LNCaP clone FGC (cell line): ENCODE data around the gene NKX1-1.

Experiments
- DNase-seq: peaks from one replicate; pipeline ENCODE4 v3.0.0-alpha.2; 2011; ENCODE audit warnings: low read depth
- H3K4me3 ChIP-seq: 2 replicates; pipeline ENCODE4 v1.5.1; 2011; ENCODE audit warnings: mild to moderate bottlenecking, low read depth, low read length, control low read depth
- TF ChIP-seq, protein P1 (sequence below): IDR thresholded peaks from 2 replicates; pipeline ENCODE4 v1.5.1; 2012; ENCODE audit warnings: mild to moderate bottlenecking; ENCODE audit not compliant: control insufficient read depth, insufficient read depth; ENCODE audit errors: extremely low read depth

Gene NKX1-1

DNA sequence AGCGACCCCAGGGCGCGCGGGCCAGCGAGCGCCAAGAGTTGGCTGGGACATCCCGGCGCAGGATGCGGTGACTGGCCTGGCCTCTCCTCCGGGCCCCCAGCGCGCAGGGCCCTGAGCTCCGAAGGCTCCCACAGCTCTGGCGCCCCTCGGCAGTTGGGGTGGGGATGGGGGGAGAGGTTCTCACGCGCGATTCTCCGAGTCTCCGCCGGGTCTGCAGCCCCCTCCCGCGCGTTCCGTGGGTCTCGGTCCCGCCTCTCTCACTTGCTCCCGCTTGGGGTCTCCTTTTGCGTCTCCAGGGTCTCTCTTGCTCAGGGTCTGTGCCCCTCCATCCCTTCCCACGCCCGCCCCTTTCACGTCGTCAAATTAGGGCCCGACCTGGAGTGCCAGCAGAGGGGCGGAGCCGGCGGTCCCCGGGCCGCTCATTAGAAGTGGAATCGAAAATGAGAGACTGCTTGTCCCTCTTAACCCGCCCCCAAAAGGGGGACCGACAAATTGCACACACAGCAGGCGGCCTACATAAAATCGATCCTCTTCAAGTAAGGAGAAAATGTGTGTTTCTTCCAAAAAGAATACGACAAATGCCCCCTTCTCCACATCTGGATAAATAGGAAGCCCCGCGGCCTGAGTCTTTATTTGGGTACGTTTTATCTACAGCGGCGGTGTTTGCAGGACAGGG lies 877 bp upstream of the NKX1-1 start:
- TF ChIP-seq, protein P1, sequence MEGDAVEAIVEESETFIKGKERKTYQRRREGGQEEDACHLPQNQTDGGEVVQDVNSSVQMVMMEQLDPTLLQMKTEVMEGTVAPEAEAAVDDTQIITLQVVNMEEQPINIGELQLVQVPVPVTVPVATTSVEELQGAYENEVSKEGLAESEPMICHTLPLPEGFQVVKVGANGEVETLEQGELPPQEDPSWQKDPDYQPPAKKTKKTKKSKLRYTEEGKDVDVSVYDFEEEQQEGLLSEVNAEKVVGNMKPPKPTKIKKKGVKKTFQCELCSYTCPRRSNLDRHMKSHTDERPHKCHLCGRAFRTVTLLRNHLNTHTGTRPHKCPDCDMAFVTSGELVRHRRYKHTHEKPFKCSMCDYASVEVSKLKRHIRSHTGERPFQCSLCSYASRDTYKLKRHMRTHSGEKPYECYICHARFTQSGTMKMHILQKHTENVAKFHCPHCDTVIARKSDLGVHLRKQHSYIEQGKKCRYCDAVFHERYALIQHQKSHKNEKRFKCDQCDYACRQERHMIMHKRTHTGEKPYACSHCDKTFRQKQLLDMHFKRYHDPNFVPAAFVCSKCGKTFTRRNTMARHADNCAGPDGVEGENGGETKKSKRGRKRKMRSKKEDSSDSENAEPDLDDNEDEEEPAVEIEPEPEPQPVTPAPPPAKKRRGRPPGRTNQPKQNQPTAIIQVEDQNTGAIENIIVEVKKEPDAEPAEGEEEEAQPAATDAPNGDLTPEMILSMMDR: no peak
- no peak overlapping the region for H3K4me3 ChIP-seq
- no peak for DNase-seq

DNA sequence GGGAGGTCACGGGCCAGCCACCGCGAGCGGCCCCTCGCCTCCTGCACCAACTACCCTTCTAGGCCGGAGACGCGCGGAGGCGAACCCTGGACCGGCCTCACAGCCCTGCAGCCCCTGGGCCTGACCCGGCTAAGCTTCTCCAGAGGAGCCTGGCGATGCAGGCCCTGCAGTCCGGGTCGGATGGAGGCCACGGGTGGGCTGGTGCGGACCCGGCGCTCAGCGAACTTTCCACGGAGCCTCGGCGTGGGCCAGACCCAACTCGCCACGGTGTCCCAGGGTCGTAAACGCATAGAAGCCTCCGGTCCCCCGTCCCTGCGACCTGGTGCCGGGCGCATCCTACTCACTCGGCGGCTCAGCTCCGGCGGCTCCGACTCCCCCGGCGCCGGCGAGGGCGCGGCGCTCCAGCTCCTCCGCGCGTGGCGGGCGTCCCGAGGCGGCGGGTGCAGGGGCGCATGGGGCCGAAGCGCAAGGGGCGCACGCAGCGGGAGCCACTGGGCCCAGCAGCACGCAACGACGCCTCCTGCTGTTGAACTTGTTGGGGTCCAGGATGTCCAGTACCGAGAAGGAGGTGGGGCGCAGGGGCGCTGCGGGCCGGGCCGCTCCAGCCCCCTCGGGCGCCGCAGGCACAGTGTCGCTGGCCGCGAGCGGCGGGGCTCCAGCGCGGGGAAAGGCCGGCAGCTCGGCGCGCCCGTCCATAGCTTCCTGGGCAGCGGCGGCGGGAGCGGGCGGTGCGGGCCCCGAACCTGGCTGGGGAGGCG lies 427 bp downstream of the NKX1-1 start:
- no peak for DNase-seq
- no peak overlapping the region for H3K4me3 ChIP-seq
- TF ChIP-seq, protein P1: no peak

DNA sequence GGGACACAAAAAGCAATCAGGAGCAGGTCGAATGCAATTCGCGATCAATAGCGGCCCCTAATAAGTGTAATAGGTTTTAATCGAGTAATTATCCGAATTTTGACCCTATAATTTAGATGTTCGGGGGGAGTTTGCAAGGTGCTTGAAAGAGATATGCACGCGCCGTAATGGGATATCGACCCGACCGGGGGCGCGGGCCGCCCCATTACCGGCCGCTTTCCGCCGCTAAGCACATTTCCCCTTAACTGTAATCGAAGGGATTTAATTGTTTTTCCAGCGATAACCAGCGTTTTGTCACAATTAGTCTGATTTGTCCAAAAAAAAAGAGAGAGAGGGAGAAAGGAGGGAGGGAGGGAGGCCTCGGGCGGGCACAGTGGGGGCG lies 997 bp downstream of the NKX1-1 start:
- TF ChIP-seq, protein P1: no peak
- H3K4me3 ChIP-seq: no peak overlapping the region
- DNase-seq: no peak

DNA sequence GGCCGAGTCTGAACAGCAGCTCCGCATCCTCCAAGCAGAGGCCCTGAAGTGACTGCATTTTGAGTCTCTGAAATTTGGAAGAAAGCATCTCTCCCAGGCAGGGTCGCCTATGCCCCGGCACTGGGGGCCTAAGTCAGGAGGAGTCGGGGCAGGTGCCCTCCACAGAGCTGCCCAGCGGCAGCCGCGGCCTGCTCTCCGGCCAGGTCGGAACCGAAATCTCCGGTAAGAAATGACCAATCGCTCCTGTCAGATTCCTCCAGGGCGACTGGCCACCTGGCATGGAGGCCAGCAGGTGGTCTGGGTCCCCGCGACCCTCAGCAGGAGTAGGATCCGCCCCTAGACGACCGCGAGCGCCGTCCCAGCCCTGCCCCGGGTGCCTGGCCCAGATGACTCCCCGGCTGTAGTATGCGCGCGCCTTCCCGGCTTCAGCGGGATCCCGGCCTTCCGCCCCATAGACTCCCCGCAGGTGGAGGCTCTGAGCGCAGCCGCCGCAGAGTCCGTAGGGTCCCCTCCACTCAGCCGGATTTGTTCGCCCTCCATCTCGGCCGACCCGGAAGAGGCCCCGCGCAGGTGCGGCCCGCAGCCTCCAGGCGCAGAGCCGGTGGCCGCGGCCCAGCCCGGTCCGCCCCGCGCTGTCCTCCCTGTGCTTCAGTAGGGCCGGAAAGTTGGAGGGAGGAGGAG lies 1.5 kb downstream of the NKX1-1 start:
- TF ChIP-seq, protein P1: no peak
- H3K4me3 ChIP-seq: no peak overlapping the region
- no peak for DNase-seq

DNA sequence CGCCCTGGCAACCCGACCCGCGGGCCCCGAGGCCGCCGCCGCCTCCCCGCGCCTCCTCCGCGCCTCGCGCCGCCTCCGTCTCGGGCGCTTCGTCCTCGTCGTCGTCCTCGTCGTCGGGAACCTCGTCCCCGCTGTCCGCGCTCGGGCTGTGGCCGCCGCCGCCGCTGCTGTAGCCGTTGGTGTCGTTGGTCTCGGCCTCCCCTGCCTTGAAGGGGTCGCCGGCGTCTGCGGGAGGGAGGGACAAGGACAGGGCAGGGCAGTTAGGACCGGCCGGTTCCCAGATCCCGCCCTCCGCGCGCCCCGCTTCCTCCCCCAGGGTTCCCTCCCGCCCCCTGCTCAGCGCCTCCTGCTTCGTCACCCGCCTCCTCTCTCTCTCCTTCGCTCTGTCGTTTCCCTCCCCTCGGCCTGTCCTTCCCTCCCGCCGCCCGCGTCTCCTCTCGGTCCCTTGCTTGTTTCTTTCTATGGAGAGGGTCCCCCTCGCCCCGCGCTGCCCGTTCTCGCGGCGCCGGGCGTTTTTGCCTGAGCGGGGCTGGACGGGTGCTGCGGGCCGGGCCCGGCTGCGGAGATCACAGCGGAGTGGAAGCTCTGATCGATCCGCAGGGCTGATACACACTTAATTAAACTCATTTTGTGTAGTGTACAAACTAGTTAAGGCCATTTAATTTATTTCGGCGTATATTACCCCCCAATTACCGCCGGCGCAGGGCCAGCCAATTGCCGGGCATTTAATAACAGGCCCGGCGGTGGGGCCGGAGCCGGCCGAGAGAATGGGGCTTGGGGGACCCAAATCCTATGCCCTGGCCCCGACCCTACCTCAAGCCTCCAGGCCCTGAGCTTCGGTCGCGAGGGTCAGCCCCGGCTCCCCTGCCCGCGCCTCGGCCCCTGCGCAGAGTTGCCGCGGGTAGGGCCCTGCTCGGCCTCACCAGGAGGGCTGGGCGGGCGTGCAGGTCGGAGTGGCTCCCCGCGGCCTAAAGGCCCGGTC lies 2.4 kb downstream of the NKX1-1 start:
- TF ChIP-seq, protein P1: no peak
- DNase-seq: no peak
- no peak overlapping the region for H3K4me3 ChIP-seq

DNA sequence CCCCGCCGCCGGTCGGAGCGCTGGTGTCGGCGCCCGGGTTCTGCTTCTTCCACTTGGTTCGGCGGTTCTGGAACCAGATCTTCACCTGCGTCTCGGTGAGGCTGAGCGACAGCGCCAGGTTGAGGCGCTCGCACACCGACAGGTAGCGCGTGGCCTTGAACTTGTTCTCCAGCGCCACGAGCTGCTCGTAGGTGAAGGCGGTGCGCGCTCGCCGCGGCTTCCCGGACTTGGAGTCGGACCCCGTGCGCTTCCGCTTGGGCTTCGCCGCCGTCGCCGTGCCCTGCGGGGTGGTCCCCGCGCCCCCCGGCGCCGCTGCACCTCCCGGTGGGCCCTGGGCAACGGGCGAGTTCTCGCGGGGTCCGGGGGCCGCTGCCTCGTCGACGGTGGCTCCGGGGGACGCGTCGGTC lies 3.1 kb downstream of the NKX1-1 start:
- no peak overlapping the region for H3K4me3 ChIP-seq
- DNase-seq: no peak
- TF ChIP-seq, protein P1: no peak
